IgD-negative memory B cell (primary cell): ENCODE measurements around the gene CDKN2B-AS1. TPM values are rescaled to one million over a fixed set of nuclear protein-coding genes. Genes with fewer than 3 reads are reported as not detected.
A peak's percentile ranks its signal among the peaks of the same experiment; 100 is the strongest.

Experiments
- H3K27ac Mint-ChIP-seq, 3 donors: one replicate each; pipeline ENCODE4 v1.8.0; 2020 to 2022; ENCODE audit warnings: mild to moderate bottlenecking in 3 of 3, mixed read lengths in 3 of 3, moderate library complexity in 1 of 3
- H3K27me3 Mint-ChIP-seq: one replicate; pipeline ENCODE4 v1.8.0; 2021; ENCODE audit warnings: mixed read lengths
- H3K36me3 Mint-ChIP-seq: one replicate; pipeline ENCODE4 v1.8.0; 2020; ENCODE audit warnings: mild to moderate bottlenecking, mixed read lengths
- H3K4me1 Mint-ChIP-seq, 3 donors: one replicate each; pipeline ENCODE4 v1.8.0; 2020 to 2022; ENCODE audit warnings: mixed read lengths in 3 of 3, mild to moderate bottlenecking in 1 of 3
- H3K4me3 Mint-ChIP-seq, 4 donors: one replicate each; pipeline ENCODE4 v1.8.0; 2020 to 2022; ENCODE audit warnings: mild to moderate bottlenecking in 4 of 4, mixed read lengths in 4 of 4, moderate library complexity in 3 of 4
- H3K9me3 Mint-ChIP-seq, 3 donors: one replicate each; pipeline ENCODE4 v1.8.0; 2020 to 2021; ENCODE audit warnings: mixed read lengths in 3 of 3, mild to moderate bottlenecking in 1 of 3
- polyA plus RNA-seq: library from polyadenylated mRNA; unstranded; fragments of 300-500 nt; fragmentation: Illumina TruSeq; gene quantifications from one replicate; pipeline ENCODE4 v1.2.3, GENCODE V29; 2021

CDKN2B-AS1 gene
- polyA plus RNA-seq, 1 donor from 2014 or later = not detected

- peak overlapping the region in 2 of 3 donors; percentile 71 to 91 for H3K27ac Mint-ChIP-seq
- peak overlapping the region; percentile 90 to 95 (median 94) for H3K4me3 Mint-ChIP-seq
Observed at GRCh38 chr9:22008384-22008716, 13.8 kb downstream of the CDKN2B-AS1 start.

GRCh38 chr9:22008717-22009505, 14.3 kb downstream of the CDKN2B-AS1 start, which contains the start of gene CDKN2B:
CDKN2B (minus strand) TSS chr9:22009305; CDS start chr9:22008953, 352 bp downstream.
- H3K36me3 Mint-ChIP-seq = peaks cover 6% of the 10 kb centered on the region
- peaks cover 23% of the 10 kb centered on the region for H3K27me3 Mint-ChIP-seq
- peak within 1 kb of the TSS; percentile 77 to 91 (median 90) for H3K27ac Mint-ChIP-seq
- H3K4me3 Mint-ChIP-seq = peak within 1 kb of the TSS; percentile 90 to 95 (median 94)
- peaks cover 0 to 27% (median 18%) of the 10 kb centered on the region in 3 donors for H3K4me1 Mint-ChIP-seq
- peaks cover 0 to 1% (median 0%) of the 10 kb centered on the region in 3 donors for H3K9me3 Mint-ChIP-seq

More at GRCh38 chr9:22008384-22008716, 13.8 kb downstream of the CDKN2B-AS1 start:
- H3K36me3 Mint-ChIP-seq = peaks cover 4% of the 10 kb centered on the region
- H3K4me1 Mint-ChIP-seq = peaks cover 0 to 27% (median 18%) of the 10 kb centered on the region in 3 donors
- peaks cover 25% of the 10 kb centered on the region for H3K27me3 Mint-ChIP-seq
- peaks cover 0 to 1% (median 0%) of the 10 kb centered on the region in 3 donors for H3K9me3 Mint-ChIP-seq

DNA sequence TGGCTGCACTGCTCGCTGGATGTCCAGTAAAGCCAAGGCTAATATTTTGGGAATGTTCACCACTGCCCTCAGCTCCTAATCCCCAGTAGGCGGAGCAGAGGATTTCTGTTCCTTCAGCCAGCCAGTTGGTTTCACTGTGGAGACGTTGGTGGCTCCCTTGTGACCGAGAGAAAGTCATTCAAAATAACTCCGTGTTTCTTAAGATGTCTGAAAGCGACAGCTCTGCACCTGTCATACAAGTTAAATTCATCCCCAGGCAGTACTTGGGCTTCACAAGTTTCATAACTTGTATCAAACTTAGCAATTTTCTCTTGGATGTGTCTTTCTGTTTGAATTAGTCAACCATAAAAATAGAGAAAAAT, 14.9 kb downstream of the CDKN2B-AS1 start:
- peaks cover 0 to 23% (median 18%) of the 10 kb centered on the region in 3 donors for H3K4me1 Mint-ChIP-seq
- peaks cover 18% of the 10 kb centered on the region for H3K27me3 Mint-ChIP-seq
- peaks cover 6% of the 10 kb centered on the region for H3K36me3 Mint-ChIP-seq
- peak overlapping the region; percentile 77 to 91 (median 90) for H3K27ac Mint-ChIP-seq
- peaks cover 0 to 1% (median 0%) of the 10 kb centered on the region in 3 donors for H3K9me3 Mint-ChIP-seq
- H3K4me3 Mint-ChIP-seq = peak overlapping the region; percentile 90 to 95 (median 94)

DNA sequence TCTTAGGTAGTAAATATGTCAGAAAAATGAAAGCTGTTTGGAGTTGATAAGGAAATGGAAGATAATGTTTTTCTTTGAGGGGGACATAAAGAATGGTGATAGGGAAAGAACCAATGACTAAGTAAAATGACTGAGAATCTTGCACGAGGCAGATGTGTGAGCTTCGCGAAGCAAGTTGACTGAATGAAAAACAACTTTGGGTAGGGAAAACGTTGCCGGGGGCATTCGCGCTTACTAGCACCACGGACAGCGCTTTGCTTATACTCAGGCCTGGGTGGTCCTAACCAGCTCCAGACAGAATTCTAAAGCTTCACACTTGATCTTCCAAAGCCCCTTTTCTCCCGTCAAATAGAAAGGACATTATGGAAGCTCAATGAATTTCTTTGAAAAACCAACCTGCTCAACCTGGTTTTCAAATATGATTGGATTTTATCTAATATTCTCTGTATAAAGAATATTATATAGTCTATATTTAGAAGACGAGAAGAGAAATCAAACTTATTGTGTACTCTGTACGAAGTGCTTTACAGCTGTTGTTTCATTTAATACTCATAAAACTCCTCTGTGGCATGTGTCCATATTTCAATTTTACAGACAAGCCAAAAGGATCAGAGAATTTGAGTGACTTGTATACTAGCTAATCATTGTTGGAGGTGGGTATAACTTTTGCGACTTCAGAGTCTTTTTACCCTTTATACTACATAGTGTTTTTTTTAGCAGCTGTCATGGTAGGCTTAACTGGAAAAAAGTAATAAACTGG, 16.5 kb downstream of the CDKN2B-AS1 start:
- Mint-ChIP-seq H3K27ac (no peak overlapping the region), H3K27me3 (peaks cover 5% of the 10 kb centered on the region), H3K9me3 (peaks cover 0 to 1% (median 0%) of the 10 kb centered on the region in 3 donors), H3K4me1 (peaks cover 0 to 13% (median 8%) of the 10 kb centered on the region in 3 donors), H3K4me3 (no peak overlapping the region), H3K36me3 (peaks cover 6% of the 10 kb centered on the region)

GRCh38 chr9:22022396-22022795, 27.8 kb downstream of the CDKN2B-AS1 start:
- H3K27ac Mint-ChIP-seq = no peak overlapping the region
- peaks cover 0 to 1% (median 0%) of the 10 kb centered on the region in 3 donors for H3K4me1 Mint-ChIP-seq
- no peak overlapping the region for H3K4me3 Mint-ChIP-seq
- peaks cover 4% of the 10 kb centered on the region for H3K36me3 Mint-ChIP-seq
- peaks cover 3 to 10% (median 4%) of the 10 kb centered on the region in 3 donors for H3K9me3 Mint-ChIP-seq
- H3K27me3 Mint-ChIP-seq = peaks cover 8% of the 10 kb centered on the region

DNA sequence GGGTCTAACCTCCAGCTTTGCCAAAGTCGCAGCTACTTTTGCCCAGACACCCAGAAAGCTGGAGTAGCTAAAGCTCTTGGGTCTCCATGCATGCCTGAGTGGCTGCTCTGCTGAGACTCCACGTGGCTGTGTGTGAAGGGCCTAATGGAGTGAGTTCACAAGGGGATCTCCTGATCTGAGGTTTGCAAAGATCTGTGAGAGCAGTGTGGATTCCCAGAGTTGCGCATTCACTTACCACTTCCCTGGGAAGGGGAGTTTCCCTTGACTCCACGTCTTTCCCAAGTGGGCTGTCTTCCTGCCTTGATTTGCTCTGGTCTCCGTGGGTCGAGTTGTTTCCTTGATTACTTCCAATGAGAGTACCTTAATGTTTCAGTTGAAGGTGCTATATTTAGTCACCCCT, 32.1 kb downstream of the CDKN2B-AS1 start:
- peaks cover 5 to 8% (median 5%) of the 10 kb centered on the region in 3 donors for H3K4me1 Mint-ChIP-seq
- H3K36me3 Mint-ChIP-seq = peaks cover 1% of the 10 kb centered on the region
- H3K27me3 Mint-ChIP-seq = peaks cover 8% of the 10 kb centered on the region
- no peak overlapping the region for H3K4me3 Mint-ChIP-seq
- peaks cover 0 to 2% (median 2%) of the 10 kb centered on the region in 3 donors for H3K9me3 Mint-ChIP-seq
- H3K27ac Mint-ChIP-seq = no peak overlapping the region

- peaks cover 1% of the 10 kb centered on the region for H3K36me3 Mint-ChIP-seq
- no peak overlapping the region for H3K27ac Mint-ChIP-seq
- H3K4me1 Mint-ChIP-seq = peaks cover 5 to 7% (median 5%) of the 10 kb centered on the region in 3 donors
- no peak overlapping the region for H3K4me3 Mint-ChIP-seq
- no peaks in the 10 kb centered on the region for H3K9me3 Mint-ChIP-seq
- peaks cover 1% of the 10 kb centered on the region for H3K27me3 Mint-ChIP-seq
Observed at GRCh38 chr9:22028394-22028793, 33.8 kb downstream of the CDKN2B-AS1 start.

- Mint-ChIP-seq H3K27ac (no peak overlapping the region), H3K4me3 (no peak overlapping the region), H3K9me3 (no peaks in the 10 kb centered on the region), H3K36me3 (peaks cover 1% of the 10 kb centered on the region), H3K27me3 (peaks cover 1% of the 10 kb centered on the region), H3K4me1 (peaks cover 5 to 7% (median 5%) of the 10 kb centered on the region in 3 donors)
Observed at GRCh38 chr9:22029231-22029630, 34.6 kb downstream of the CDKN2B-AS1 start.

- no peaks in the 10 kb centered on the region for H3K9me3 Mint-ChIP-seq
- peaks cover 5 to 7% (median 5%) of the 10 kb centered on the region in 3 donors for H3K4me1 Mint-ChIP-seq
- H3K36me3 Mint-ChIP-seq = peaks cover 1% of the 10 kb centered on the region
- H3K4me3 Mint-ChIP-seq = no peak overlapping the region
- H3K27me3 Mint-ChIP-seq = no peaks in the 10 kb centered on the region
- H3K27ac Mint-ChIP-seq = no peak overlapping the region
Observed at GRCh38 chr9:22030101-22030598, 35.6 kb downstream of the CDKN2B-AS1 start.

DNA sequence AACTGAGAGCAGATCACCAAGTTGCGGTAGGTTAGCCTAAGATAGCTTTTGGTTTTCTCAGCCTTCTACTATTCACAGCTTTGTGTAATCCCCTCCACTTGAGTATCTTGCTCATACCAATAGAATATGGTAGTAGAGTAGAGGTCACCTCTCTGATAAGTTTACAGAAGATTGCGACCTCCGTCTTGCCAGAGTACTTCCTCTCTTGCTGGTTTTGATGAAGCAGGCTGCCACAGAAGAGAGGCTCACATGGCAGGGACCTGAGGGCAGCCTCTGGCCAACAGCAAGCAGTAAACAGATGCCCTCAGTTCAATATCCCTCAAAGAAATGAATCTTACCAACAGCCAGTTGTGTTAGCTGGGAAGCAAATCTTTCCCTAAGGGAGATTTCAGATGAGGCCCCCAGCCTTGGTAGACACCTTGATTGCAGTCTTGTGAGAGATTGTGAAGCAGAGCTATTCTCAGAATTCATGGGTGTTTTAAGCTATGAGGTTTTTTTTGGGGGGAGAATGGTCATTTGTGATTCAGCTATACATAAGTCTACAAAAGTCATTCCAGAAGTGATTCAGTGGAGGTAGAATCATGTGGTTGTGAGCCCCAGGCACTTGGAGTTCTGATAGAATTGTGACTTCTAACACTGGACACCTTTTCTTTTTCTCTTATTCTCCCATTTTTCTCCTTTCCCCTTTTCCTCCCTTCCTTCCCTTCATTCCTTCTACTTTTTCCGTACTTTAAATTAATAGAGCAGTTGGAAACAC, 37.2 kb downstream of the CDKN2B-AS1 start:
- no peaks in the 10 kb centered on the region for H3K9me3 Mint-ChIP-seq
- no peak overlapping the region for H3K4me3 Mint-ChIP-seq
- H3K4me1 Mint-ChIP-seq = peaks cover 5 to 7% (median 5%) of the 10 kb centered on the region in 3 donors
- peaks cover 1% of the 10 kb centered on the region for H3K36me3 Mint-ChIP-seq
- H3K27me3 Mint-ChIP-seq = no peaks in the 10 kb centered on the region
- H3K27ac Mint-ChIP-seq = peak overlapping the region in 1 of 3 donors; percentile 2

DNA sequence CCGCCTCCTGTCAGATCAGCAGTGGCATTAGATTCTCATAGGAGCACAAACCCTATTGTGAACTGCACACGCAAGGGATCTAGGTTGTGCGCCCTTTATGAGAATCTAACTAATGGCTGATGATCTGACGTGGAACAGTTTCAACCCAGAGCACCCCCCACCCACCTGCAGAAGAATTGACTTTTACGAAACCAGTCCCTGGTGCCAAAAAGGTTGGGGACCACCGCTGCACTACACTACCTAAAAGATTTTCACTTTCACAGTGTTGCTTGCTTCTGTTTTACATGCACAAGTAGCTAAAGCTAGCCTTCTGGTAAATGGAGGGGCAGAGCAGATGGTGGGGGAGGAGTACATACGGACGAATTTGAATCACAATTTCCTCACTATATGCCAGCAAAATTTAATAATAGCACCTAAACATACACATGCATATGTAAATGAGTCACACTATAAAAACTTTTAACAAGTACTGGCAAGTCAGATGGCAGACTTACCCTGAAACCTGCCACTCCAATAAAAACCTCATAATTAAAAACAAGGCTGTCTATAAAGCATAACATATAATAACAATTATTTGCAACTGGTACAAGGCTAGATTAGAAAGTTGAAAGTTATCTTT, 38.5 kb downstream of the CDKN2B-AS1 start:
- Mint-ChIP-seq H3K9me3 (no peaks in the 10 kb centered on the region), H3K36me3 (no peaks in the 10 kb centered on the region), H3K4me3 (no peak overlapping the region), H3K27ac (no peak overlapping the region), H3K4me1 (peaks cover 5 to 7% (median 5%) of the 10 kb centered on the region in 3 donors), H3K27me3 (no peaks in the 10 kb centered on the region)

DNA sequence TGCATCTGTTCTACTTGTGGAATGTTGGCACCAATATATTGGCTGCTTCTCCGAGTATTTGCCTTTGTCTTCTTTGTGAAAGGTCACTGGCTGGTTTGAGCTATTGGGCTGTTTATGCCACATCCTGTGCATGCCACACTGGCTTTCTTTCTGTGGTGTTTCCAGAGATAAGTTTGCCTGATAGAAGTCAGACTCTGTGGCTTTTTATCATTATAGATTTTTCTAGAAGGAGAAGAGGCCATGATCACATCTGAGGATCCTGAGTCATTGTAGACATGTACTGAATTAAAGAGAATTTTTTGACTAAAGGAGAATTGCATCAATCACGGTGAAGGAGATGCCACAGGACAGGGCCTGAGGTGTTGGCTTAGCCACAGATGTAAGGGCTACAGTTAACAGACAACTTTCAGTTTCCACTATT, 41.0 kb downstream of the CDKN2B-AS1 start:
- no peaks in the 10 kb centered on the region for H3K4me1 Mint-ChIP-seq
- no peak overlapping the region for H3K4me3 Mint-ChIP-seq
- no peaks in the 10 kb centered on the region for H3K27me3 Mint-ChIP-seq
- no peaks in the 10 kb centered on the region for H3K9me3 Mint-ChIP-seq
- H3K27ac Mint-ChIP-seq = no peak overlapping the region
- H3K36me3 Mint-ChIP-seq = no peaks in the 10 kb centered on the region

DNA sequence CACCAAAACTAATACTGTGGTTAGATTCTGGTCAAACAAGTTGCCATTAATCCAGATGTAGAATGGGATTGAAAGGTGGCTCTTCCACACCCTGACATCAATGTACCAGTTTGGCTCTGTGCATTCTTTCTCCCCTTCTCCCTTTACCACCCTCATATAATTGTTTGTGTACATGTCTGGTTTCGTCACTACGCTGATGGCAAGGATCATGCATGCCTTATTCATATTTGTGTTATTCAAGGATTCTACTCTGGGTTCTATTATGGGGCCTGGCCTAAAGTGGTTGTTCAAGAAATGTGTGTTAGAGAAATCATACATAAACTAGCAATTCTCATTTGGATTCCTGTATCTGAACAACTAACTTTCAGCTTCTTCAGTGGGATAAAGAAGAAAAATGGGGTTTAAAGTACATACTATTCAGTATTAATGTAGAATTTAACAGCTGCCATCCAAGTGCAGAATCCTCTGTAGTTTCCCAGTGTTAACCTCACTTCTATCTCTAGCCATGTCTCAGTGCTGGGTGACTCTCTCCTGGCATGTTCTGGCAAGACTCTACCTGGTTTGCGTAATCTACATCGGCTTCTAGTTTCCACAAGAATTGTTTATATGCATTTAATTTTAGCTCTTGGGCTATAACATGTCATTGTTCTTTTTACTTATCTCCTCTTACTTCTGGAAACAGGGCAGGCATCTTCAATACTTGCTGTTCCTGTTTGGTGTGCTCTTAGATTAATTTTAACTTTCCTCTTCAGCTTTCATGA, 42.5 kb downstream of the CDKN2B-AS1 start:
- Mint-ChIP-seq H3K27me3 (no peaks in the 10 kb centered on the region), H3K27ac (no peak overlapping the region), H3K36me3 (peaks cover 2% of the 10 kb centered on the region), H3K4me3 (no peak overlapping the region), H3K9me3 (no peaks in the 10 kb centered on the region), H3K4me1 (no peaks in the 10 kb centered on the region)
